GM19395 (cell line): ENCODE measurements around the gene TDRD9.
A peak's percentile ranks its signal among the peaks of the same experiment; 100 is the strongest.

Source experiments
- ATAC-seq: cut with Tn5 transposase; IDR thresholded peaks from one replicate; pipeline ENCODE4 v1.9.1; 2021; ENCODE audit warnings: mild to moderate bottlenecking, moderate library complexity; ENCODE audit not compliant: unreplicated experiment

TDRD9 gene

GRCh38 chr14:104062281-104062680 lies 134.0 kb downstream of the TDRD9 start:
- no peak for ATAC-seq

- ATAC-seq = no peak
Measured at GRCh38 chr14:104064003-104064402, 135.7 kb downstream of the TDRD9 start.

GRCh38 chr14:104066279-104066678 lies 138.0 kb downstream of the TDRD9 start:
- no peak for ATAC-seq

GRCh38 chr14:104066719-104067295 lies 138.6 kb downstream of the TDRD9 start:
- no peak for ATAC-seq

GRCh38 chr14:104069541-104069940 lies 141.3 kb downstream of the TDRD9 start:
- no peak for ATAC-seq

GRCh38 chr14:104072586-104072985 lies 144.3 kb downstream of the TDRD9 start:
- no peak for ATAC-seq

GRCh38 chr14:104073764-104074163 lies 145.5 kb downstream of the TDRD9 start:
- no peak for ATAC-seq

- ATAC-seq = no peak
Measured at GRCh38 chr14:104075530-104076151, 147.4 kb downstream of the TDRD9 start.

- no peak for ATAC-seq
Measured at GRCh38 chr14:104076743-104077142, 148.5 kb downstream of the TDRD9 start.

GRCh38 chr14:104078031-104078455 lies 149.8 kb downstream of the TDRD9 start:
- peak; percentile 91 for ATAC-seq

- no peak for ATAC-seq
Measured at GRCh38 chr14:104080376-104081260, 152.4 kb downstream of the TDRD9 start.

GRCh38 chr14:104081261-104081835 lies 153.1 kb downstream of the TDRD9 start:
- no peak for ATAC-seq

GRCh38 chr14:104081951-104082464 lies 153.8 kb downstream of the TDRD9 start:
- no peak for ATAC-seq

- ATAC-seq = no peak
Measured at GRCh38 chr14:104082807-104083206, 154.6 kb downstream of the TDRD9 start.

- ATAC-seq = no peak
Measured at GRCh38 chr14:104084251-104085002, 156.2 kb downstream of the TDRD9 start.

GRCh38 chr14:104085032-104085888 lies 157.0 kb downstream of the TDRD9 start, which contains the start of gene ASPG:
Gene ASPG, plus strand, starts transcription at chr14:104085700. Its CDS starts 71 bp downstream, at chr14:104085771.
- no peak for ATAC-seq

- no peak for ATAC-seq
Measured at GRCh38 chr14:104085889-104086201, 157.6 kb downstream of the TDRD9 start.

- no peak for ATAC-seq
Measured at GRCh38 chr14:104086210-104086660, 158.0 kb downstream of the TDRD9 start.

GRCh38 chr14:104086661-104087461 lies 158.6 kb downstream of the TDRD9 start:
- no peak for ATAC-seq
